ENCODE results near the gene ARVCF. TPM values are rescaled to one million over a fixed set of nuclear protein-coding genes. Genes with fewer than 3 reads are reported as not detected.
A peak's percentile ranks its signal among the peaks of the same experiment; 100 is the strongest.

Gene ARVCF
- total and polyA plus RNA-seq, 9 of the 15 experiments (the other 6 are each of a cell fraction or from before 2014, with no cell fraction given) = 0.03 to 97.4 (median 15.6) TPM

DNA sequence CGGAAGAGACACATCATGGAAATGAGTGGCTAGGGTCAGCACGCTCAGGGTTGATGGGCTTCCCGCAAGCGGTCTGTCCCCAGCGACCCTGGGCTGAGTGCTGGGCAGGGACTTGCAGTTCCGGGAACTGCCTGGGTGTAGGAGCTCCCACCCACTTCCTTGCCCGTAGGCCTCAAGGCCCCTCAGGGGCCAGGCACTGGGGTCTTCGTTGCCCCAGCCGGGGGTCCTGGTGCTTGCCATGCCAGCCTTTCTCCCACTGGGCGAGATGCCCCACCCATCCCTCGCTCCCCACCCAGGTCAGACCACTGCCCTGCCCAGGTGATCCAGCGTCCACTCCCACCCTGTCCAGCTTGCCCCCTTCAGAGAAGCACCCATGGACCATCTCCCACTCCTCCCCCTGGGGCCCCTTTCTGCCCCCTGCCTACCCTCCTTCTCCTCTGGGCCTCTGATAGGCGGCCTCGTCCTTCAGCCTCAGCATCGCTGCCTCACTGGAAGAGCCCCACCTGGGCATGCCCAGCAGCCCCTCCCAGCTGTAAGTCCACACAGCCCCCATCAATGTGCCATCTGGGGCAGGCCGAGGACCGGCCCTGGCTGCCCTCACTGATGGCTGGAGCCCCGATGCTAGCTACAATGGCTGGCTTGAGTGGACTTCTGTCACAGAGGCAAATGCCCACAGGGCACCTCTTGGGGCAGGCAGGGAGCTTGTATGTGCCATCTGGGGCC, 45.6 kb upstream of the ARVCF start:
- Histone ChIP-seq H3K27ac (ENCODE audit: extremely low read depth, low read depth, low read length) (no peak overlapping the region), H2AFZ (ENCODE audit: low read depth, low read length) (no peak overlapping the region), H3K4me1 (replicated peaks in 1 of 2; ENCODE audit: control insufficient read depth in 2 of 2, insufficient read depth in 2 of 2, low read length in 2 of 2) (peaks cover 28 to 81% of the 10 kb centered on the region in 2 experiments), H3K9me1 (ENCODE audit: control insufficient read depth, insufficient read depth, low read length) (peaks cover 28% of the 10 kb centered on the region), H3K36me3 (ENCODE audit: control insufficient read depth, insufficient read depth, low read length) (peaks cover 58% of the 10 kb centered on the region), H4K20me1 (replicated peaks; ENCODE audit: control insufficient read depth, insufficient read depth, low read length) (peaks cover 22% of the 10 kb centered on the region; the same call in 1 of the 2 replicates), H3K79me2 (ENCODE audit: control insufficient read depth, insufficient read depth, low read length) (peaks cover 16% of the 10 kb centered on the region; the same call in 2 of the 3 replicates), H3K4me2 (ENCODE audit: insufficient read depth, low read length) (no peak overlapping the region), H3K9me3 (replicated peaks; ENCODE audit: control insufficient read depth, insufficient read depth, low read depth, low read length) (no peaks in the 10 kb centered on the region), H3K27me3 (ENCODE audit: control insufficient read depth in 2 of 2, insufficient read depth in 2 of 2, low read length in 2 of 2) (no peaks in the 10 kb centered on the region), H3K9ac (ENCODE audit: insufficient read depth in 1 of 2, low read depth in 2 of 2, low read length in 2 of 2) (peak overlapping the region in 1 of 2 experiments; percentile 80; a peak in 2 of 4 replicates), H3K4me3 (no peak overlapping the region)
- in situ Hi-C loops (cut with MboI) (no loop called here), intact Hi-C loops (cut with micrococcal nuclease) (no loop called here)
- ChIA-PET POLR2A (interaction anchor here (0.6 to 5.0 kb wide), 12 partner anchors 8 to 1870 kb away, joined by 3 to 77 read pairs (median 4); partner anchors contain the start of gene MRPL40), CTCF (ENCODE audit: low intra/inter-chr PET ratio) (no interaction called here)
- no peak for DNase-seq (ENCODE audit: extremely low read depth in 1 of 4, low spot score in 3 of 4)
- ATAC-seq = no peak
- 92% methylated on average over 18 of the region's 18 CpGs for WGBS (ENCODE audit: insufficient coverage, low coverage, missing lambda C conversion rate)
- BruUV-seq (replicated peaks) = no TSS peak
- FAIRE-seq = no peak
- TF ChIP-seq, protein P1, sequence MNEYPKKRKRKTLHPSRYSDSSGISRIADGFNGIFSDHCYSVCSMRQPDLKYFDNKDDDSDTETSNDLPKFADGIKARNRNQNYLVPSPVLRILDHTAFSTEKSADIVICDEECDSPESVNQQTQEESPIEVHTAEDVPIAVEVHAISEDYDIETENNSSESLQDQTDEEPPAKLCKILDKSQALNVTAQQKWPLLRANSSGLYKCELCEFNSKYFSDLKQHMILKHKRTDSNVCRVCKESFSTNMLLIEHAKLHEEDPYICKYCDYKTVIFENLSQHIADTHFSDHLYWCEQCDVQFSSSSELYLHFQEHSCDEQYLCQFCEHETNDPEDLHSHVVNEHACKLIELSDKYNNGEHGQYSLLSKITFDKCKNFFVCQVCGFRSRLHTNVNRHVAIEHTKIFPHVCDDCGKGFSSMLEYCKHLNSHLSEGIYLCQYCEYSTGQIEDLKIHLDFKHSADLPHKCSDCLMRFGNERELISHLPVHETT (CRISPR knock-in tag; conservative IDR thresholded peaks at IDR 0.05 in 1 of 2, IDR thresholded peaks at IDR 0.05 in 1 of 2) = no peak
- TF ChIP-seq HNRNPH1 (optimal IDR thresholded peaks at IDR 0.05; ENCODE audit: low read depth, low read length) = no peak
- no peak for TF ChIP-seq TGIF2 (CRISPR knock-in tag; IDR thresholded peaks at IDR 0.05)
- TF ChIP-seq POLR2G (IDR thresholded peaks at IDR 0.05; ENCODE audit: low read depth, low read length) = peak; percentile 10; the same call in 1 of the 2 replicates
- TF ChIP-seq ZBTB8A (IDR thresholded peaks at IDR 0.05; ENCODE audit: partially characterized antibody) = no peak
- TF ChIP-seq, protein P2, sequence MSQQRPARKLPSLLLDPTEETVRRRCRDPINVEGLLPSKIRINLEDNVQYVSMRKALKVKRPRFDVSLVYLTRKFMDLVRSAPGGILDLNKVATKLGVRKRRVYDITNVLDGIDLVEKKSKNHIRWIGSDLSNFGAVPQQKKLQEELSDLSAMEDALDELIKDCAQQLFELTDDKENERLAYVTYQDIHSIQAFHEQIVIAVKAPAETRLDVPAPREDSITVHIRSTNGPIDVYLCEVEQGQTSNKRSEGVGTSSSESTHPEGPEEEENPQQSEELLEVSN (IDR thresholded peaks at IDR 0.05; ENCODE audit: borderline replicate concordance in 1 of 2, extremely low read depth in 1 of 2, insufficient read depth in 1 of 2, insufficient read length in 1 of 2, low read depth in 1 of 2, low read length in 1 of 2, poor library complexity in 1 of 2, severe bottlenecking in 1 of 2) = no peak
- TF ChIP-seq ZBTB7A (IDR thresholded peaks at IDR 0.05; ENCODE audit: borderline replicate concordance, control insufficient read depth, low read depth, low read length) = no peak
- TF ChIP-seq SRF (CRISPR knock-in tag; IDR thresholded peaks at IDR 0.05) = no peak
- 0 out of 2 replicates have a peak, but pooled peaks have one; percentile 22 for TF ChIP-seq RBFOX2 (IDR thresholded peaks at IDR 0.05; ENCODE audit: low read depth, low read length)
- TF ChIP-seq NR2C2 (CRISPR knock-in tag; IDR thresholded peaks at IDR 0.05) = no peak
- TF ChIP-seq NR2C2 (tag; IDR thresholded peaks at IDR 0.05) = no peak
- TF ChIP-seq ZNF146 (CRISPR knock-in tag; IDR thresholded peaks at IDR 0.05; ENCODE audit: unreplicated experiment) = no peak
- TF ChIP-seq, protein P3, sequence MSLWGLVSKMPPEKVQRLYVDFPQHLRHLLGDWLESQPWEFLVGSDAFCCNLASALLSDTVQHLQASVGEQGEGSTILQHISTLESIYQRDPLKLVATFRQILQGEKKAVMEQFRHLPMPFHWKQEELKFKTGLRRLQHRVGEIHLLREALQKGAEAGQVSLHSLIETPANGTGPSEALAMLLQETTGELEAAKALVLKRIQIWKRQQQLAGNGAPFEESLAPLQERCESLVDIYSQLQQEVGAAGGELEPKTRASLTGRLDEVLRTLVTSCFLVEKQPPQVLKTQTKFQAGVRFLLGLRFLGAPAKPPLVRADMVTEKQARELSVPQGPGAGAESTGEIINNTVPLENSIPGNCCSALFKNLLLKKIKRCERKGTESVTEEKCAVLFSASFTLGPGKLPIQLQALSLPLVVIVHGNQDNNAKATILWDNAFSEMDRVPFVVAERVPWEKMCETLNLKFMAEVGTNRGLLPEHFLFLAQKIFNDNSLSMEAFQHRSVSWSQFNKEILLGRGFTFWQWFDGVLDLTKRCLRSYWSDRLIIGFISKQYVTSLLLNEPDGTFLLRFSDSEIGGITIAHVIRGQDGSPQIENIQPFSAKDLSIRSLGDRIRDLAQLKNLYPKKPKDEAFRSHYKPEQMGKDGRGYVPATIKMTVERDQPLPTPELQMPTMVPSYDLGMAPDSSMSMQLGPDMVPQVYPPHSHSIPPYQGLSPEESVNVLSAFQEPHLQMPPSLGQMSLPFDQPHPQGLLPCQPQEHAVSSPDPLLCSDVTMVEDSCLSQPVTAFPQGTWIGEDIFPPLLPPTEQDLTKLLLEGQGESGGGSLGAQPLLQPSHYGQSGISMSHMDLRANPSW (CRISPR knock-in tag; IDR thresholded peaks at IDR 0.05) = peak; percentile 86; the same call in 1 of the 2 replicates

Data from K562 (cell line).